Jurkat, Clone E6-1 (cell line): ENCODE data around the gene TRIM67.
"Not testable (repeated sequence)": the region's sequence is repeated elsewhere in the genome, so short reads cannot be mapped to it uniquely, and the experiment has no call there.

ENCODE experiments used
- DNase-seq: peaks from one replicate; pipeline ENCODE4 v3.0.0-alpha.2; 2011; ENCODE audit warnings: low read depth, low spot score
- H3K4me3 ChIP-seq: 2 replicates; pipeline ENCODE4 v1.5.1; 2011; ENCODE audit warnings: mild to moderate bottlenecking, low read length, control low read depth, moderate library complexity

The TRIM67 gene

DNA sequence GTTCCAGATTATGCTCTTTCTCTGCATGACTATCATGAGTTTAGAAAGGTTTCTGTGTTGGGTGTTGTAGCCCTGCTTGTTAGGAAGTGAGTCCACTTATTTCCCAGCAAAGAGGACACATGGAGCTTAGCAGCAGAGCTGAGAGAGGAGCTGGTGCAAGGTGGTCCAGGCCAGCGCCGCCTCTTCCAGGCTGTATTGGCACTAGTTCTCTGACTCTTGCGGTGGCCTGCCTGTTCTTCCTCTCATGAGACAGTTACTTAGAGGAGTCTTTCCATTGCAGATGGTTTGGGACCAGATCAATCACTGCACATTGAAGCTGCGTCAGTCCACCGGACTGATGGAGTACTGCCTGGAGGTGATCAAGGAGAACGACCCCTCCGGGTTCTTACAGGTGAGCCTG is 38.0 kb downstream of the TRIM67 start:
- H3K4me3 ChIP-seq, result no peak overlapping the region
- DNase-seq, result no peak

DNA sequence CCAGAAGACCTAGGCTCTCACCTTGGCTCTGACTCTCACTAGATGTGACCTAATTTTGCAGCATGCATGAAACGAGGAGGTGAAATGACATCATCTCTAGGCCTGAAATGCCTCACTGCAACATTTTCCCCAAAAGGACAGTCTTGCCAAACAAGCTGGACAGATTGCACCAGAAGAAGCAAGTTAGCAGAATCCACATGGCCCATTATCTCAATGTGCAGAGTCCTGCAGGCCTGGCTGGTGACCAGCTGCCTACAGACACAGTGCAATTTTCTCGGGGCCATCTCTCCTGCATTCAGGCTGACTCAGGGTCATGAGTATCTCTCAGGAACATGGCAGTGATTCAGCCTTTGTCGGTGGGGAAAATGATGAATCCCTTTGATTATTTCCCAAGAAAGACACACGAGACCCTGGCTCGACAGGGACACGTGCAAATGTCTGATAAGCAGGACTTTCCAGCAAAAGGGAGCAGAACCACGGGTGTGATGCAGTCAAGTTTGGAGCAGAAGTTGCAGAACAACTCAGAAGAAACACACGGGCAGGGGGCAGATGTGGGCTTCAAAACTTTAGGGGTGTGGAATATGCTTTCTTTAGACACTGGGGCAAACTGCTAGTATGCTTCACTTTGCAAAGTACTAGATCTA is 38.7 kb downstream of the TRIM67 start:
- DNase-seq, result no peak
- no peak overlapping the region for H3K4me3 ChIP-seq

DNA sequence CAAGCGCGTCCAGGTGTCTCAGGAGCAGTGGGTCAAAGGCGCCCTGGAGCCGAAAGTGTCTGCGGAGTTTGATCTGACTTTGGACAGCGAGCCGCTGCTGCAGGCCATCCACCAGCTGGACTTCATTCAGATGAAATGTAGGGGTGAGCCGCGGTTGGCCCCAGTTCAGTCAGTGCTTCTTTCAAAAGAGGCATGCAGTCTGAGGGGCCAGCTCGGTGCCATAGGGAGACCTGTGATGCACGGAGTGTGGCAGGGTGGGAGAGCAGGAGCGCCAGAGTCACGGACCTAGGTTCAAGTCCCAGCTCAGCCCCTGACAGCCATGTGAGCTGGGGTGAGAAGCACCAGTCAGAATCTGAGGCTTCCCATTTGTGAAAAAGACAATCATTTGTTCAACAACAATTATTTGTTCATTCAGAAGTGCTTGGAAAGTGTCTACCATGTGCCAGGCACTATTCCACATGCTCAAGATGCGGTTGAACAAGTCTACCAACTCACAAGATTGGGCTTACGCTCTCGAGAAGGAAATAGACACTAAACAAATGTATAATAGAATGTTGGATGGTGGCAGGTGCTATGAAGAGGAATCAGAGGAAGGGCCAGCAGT is 39.6 kb downstream of the TRIM67 start:
- no peak overlapping the region for H3K4me3 ChIP-seq
- DNase-seq, result no peak

- peak; percentile 75 for DNase-seq
- no peak overlapping the region for H3K4me3 ChIP-seq
These were observed 40.2 kb downstream of the TRIM67 start for GRCh38 chr1:231201979-231202633.

- H3K4me3 ChIP-seq, result no peak overlapping the region
- no peak for DNase-seq
These were observed 41.6 kb downstream of the TRIM67 start for GRCh38 chr1:231203259-231204057.

GRCh38 chr1:231206856-231207255 is 45.0 kb downstream of the TRIM67 start:
- DNase-seq, result no peak
- no peak overlapping the region for H3K4me3 ChIP-seq

- DNase-seq, result no peak
- no peak overlapping the region for H3K4me3 ChIP-seq
These were observed 45.6 kb downstream of the TRIM67 start for GRCh38 chr1:231207437-231207836.

DNA sequence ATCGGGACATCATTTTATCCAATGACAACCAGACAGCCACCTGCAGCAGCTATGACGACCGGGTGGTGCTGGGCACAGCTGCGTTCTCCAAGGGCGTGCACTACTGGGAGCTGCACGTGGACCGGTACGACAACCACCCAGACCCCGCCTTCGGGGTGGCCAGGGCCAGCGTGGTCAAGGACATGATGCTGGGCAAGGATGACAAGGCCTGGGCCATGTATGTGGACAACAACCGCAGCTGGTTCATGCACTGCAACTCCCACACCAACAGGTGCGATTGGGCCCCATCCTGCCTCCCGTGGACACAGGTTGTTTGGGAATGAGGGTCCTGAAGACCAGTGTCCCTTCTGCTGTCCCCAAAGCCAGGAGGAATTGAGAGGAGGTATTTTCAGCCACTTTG is 47.1 kb downstream of the TRIM67 start:
- H3K4me3 ChIP-seq, result no peak overlapping the region
- DNase-seq, result no peak

DNA sequence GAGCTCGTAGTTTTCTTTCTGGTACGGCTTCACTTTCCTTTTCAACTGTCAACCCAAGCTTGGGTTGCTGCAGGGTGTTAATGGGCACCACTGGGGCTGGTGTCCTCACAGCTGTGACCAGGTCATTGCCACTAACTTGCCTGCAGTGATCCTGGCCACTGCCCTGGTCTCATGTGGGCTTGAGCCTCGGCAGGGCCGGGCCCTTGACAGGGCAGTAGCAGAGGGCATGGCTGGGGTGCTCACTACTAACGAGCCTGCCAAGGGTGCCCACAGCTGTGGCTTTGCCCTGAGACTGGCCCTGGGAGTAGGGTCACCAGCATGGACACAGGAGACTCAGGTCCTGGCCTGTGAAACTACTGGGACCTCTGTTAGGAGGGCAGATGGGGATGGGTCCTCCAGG is 47.7 kb downstream of the TRIM67 start:
- H3K4me3 ChIP-seq, result no peak overlapping the region
- DNase-seq, result no peak

DNA sequence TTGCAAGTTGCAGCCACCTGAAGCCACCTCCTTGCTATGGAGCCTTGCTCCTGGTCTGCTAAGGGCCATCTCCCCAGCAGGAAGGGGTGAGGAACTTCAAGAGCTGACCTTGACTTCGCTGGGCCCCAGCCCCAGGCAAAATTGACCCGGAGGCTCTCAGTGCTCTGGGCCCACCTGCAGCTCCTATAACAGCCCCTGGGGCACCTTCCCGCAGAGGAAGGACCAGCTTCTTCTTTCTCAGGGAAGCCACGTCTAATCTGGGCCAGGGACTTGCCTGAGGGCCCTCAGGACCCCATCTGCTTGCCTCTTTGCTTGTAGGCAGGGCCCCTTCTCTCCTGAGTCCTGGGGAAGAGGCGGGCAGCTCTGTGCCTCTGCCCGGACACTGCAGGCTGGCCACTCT is 48.3 kb downstream of the TRIM67 start:
- no peak overlapping the region for H3K4me3 ChIP-seq
- no peak for DNase-seq

DNA sequence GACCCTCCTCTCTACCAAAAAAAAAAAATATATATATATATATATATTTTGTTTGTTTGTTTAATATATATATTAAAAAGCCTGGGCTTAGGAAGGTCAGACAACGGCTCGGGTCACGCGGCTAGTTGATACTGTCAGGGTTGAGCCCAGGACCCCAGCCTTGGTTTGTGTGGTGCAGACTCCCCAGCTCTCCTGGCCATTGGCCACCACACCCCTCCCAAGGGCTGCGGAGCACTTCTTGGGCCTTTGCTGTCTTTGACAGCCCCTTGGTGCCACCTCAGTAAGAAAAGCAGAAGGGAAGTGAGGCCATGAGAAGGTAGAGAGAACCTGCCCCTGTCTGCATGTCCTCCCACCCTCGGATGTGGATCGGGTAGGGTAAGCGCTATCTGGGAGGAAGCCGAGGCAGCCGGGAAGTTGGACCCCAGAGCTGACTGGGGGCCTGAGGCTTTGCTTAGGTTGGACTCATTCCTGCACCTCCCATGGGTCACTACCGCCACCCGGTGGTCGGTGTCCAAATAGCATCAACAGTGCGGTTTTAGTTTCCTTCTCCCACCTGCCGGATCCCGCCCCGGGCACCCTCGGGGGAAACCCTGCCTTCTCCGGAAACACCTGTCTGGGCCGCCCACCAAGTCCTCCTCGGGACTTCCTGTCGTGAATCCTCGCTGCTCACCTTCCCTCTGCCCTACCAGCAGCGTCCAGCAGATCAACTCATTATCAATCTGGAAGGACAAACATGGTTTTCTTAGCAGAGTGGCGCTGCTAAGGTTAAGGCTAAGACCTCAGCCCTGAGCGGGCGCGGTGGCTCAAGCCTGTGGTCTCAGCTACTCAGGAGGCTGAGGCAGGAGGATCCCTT is 49.4 kb downstream of the TRIM67 start:
- peak; percentile 92 for DNase-seq
- peak overlapping the region; percentile 54 for H3K4me3 ChIP-seq

- not testable (repeated sequence) for DNase-seq, H3K4me3 ChIP-seq
These were observed 50.4 kb downstream of the TRIM67 start for GRCh38 chr1:231212301-231212700.

DNA sequence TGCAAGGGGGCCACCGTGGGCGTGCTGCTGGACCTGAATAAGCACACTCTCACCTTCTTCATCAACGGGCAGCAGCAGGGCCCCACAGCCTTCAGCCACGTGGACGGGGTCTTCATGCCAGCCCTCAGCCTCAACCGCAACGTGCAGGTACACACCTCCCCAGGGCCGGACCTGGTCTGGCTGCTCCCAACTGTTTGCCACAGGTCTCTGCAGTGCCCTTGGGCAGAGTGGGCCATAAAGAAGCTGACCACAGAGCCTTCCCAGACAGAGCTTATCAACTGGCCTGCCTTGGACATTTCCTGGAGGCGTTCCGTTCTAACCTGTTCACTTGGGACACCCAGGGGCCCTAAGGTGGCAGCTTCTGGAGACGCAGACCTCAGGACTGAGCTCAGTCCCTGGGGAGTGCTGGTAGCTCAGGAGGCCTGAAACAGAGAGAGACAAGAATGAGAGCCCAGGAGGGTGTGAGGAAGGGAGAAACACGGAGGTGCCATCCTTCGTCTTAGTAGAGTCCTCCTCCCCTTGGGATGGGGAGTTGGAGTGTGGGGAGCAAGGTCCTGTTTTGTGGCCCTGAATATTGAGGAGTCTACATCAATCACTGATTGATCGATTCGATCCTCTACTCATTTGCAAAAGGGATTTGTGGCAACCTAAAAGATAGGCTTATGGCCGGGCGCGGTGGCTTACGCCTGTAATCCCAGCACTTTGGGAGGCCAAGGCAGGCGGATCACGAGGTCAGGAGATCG is 52.1 kb downstream of the TRIM67 start:
- H3K4me3 ChIP-seq, result no peak overlapping the region
- no peak for DNase-seq

GRCh38 chr1:231214918-231215680 is 53.2 kb downstream of the TRIM67 start:
- no peak for DNase-seq
- no peak overlapping the region for H3K4me3 ChIP-seq

DNA sequence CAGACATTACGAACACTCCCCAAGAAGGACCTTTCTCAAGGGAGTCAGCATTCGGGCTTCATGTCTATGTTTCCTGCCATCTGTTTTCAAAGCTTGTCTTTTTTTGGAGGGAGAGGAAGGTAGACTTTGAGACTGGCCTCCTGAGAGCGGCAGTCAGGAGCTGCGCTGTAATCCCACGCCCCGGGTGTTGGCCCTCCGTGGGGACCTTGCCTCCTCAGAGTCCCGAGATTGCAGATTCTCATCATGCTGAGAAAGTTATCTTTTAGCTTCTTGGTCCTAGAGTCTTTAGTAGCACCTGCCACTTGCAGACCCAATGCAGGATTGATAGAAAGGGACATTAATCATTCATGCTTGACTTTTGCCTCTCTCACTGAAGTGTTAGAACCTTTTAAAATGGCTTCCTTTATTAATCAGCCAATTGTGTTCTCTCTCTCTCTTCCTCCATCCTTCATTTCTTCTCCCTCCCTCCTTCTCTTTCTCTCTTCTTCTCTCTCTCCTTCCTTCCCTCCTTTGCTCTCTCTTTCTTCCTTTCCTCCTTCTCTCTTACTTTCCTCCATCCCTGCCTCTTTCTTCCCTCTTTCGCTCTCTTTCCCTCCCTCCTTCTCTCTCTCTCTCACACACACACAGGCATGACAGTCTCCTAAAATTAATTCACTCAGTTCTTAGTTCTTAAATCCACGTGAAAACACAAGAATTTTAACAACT is 54.0 kb downstream of the TRIM67 start:
- no peak overlapping the region for H3K4me3 ChIP-seq
- no peak for DNase-seq

DNA sequence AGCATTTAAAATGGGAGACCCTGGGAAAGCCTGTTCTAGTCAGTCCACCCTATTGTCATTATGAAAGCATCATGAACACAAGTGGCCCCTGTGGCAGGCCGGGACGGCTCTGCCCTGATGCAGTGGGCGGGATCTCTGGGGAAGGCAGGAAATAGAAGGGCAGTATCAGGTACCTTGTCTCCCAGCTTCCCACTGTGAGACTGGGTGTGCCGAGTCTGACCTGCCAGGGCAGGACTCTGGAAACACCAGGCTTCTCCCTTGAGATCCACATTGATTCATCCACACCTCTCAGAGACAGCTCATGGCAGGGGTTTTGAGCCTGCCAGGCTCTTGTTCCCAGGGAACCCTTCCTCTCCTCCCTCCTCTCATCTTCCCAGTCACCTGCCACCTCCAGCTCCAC is 54.6 kb downstream of the TRIM67 start:
- no peak for DNase-seq
- no peak overlapping the region for H3K4me3 ChIP-seq

GRCh38 chr1:231217056-231217455 is 55.2 kb downstream of the TRIM67 start:
- no peak overlapping the region for H3K4me3 ChIP-seq
- no peak for DNase-seq
